K562 (cell line): ENCODE results near the gene SHH. TPM values are rescaled to one million over a fixed set of nuclear protein-coding genes. Genes with fewer than 3 reads are reported as not detected.
A peak's percentile ranks its signal among the peaks of the same experiment; 100 is the strongest.

Source experiments
- ATAC-seq: fragments of 200-7000 bp; cut with Tn5 transposase; 3 replicates; pipeline ENCODE4 v1.9.1; 2020; ENCODE audit warnings: moderate library complexity
- BruUV-seq: library from RNA; stranded (reverse); fragments of 400-500 nt; replicated peaks from 2 replicates; lab custom pipeline; 2021; lab: Mats Ljungman, UMichigan
- CTCF ChIA-PET: fragments of 300-600 bp; formaldehyde crosslinking; extraction: SDS; loops from one replicate; lab custom pipeline; 2021; ENCODE audit warnings: low intra/inter-chr PET ratio; lab: Yijun Ruan, JAX
- POLR2A ChIA-PET: fragments of 300-600, 350-650 bp; sonication (Branson Sonifier 250); formaldehyde crosslinking; extraction: SDS; loops from one replicate; lab custom pipeline; 2021; ENCODE audit warnings: antibody characterized with exemption, inconsistent platforms; lab: Yijun Ruan, JAX
- DNase-seq, 4 experiments: peaks; one replicate each; pipeline versions ENCODE4 v3.0.0 to v3.0.0-alpha.2; 2011 to 2018; ENCODE audit warnings: low spot score in 3 of 4, mixed read lengths in 3 of 4; ENCODE audit errors: extremely low read depth in 1 of 4
- FAIRE-seq: peaks from 2 replicates; lab custom pipeline; 2011; peaks lifted over from hg19 to GRCh38; lab: Jason Lieb, UNC
- H2AFZ ChIP-seq: 2 replicates; pipeline ENCODE4 v1.6.0; 2011; ENCODE audit warnings: low read depth, low read length, control low read depth, inconsistent platforms
- H3K27ac ChIP-seq: fragments of 200-600 bp; 3 replicates; pipeline ENCODE4 v1.8.0; 2011; ENCODE audit warnings: low read depth, mild to moderate bottlenecking, control low read depth, inconsistent platforms, low read length, moderate library complexity, mixed read lengths; ENCODE audit errors: extremely low read depth
- H3K27me3 ChIP-seq, 2 experiments: fragments of 300-600 bp in 1 of 2; 2 replicates in 1 of 2; 3 replicates in 1 of 2; pipeline versions ENCODE4 v1.6.0 to v1.8.0; 2011; ENCODE audit warnings: inconsistent platforms in 2 of 2, low read length in 2 of 2, mild to moderate bottlenecking in 1 of 2, mixed read lengths in 1 of 2, moderate library complexity in 1 of 2; ENCODE audit not compliant: control insufficient read depth in 2 of 2, insufficient read depth in 2 of 2
- H3K36me3 ChIP-seq: fragments of 300-600 bp; 3 replicates; pipeline ENCODE4 v1.8.0; 2011; ENCODE audit warnings: mild to moderate bottlenecking, low read length, inconsistent platforms; ENCODE audit not compliant: control insufficient read depth, insufficient read depth
- H3K4me1 ChIP-seq, 2 experiments: fragments of 200-600 bp in 1 of 2; replicated peaks in 1 of 2; 2 replicates in 1 of 2; 3 replicates in 1 of 2; pipeline versions ENCODE4 v1.5.1 to v1.8.0; 2011; ENCODE audit warnings: inconsistent platforms in 2 of 2, low read length in 2 of 2, mild to moderate bottlenecking in 1 of 2, mixed read lengths in 1 of 2, moderate library complexity in 1 of 2; ENCODE audit not compliant: control insufficient read depth in 2 of 2, insufficient read depth in 2 of 2
- H3K4me2 ChIP-seq: 2 replicates; pipeline ENCODE4 v1.6.1; 2011; ENCODE audit warnings: low read length, control low read depth, inconsistent platforms, mixed read lengths; ENCODE audit not compliant: insufficient read depth
- H3K4me3 ChIP-seq: fragments of 200-600 bp; sonication (generic), shearing (Covaris generic); 2 replicates; pipeline ENCODE4 v1.5.1; 2016; ENCODE audit warnings: control low read depth, inconsistent platforms
- H3K79me2 ChIP-seq: fragments of 200-600 bp; 3 replicates; pipeline ENCODE4 v1.8.0; 2011; ENCODE audit warnings: low read length, inconsistent platforms; ENCODE audit not compliant: control insufficient read depth, insufficient read depth
- H3K9ac ChIP-seq, 2 experiments: 2 replicates each; pipeline versions ENCODE4 v1.6.0 to v1.6.1; 2011; ENCODE audit warnings: low read depth in 2 of 2, low read length in 2 of 2, control low read depth in 1 of 2, inconsistent platforms in 1 of 2, mild to moderate bottlenecking in 1 of 2, mixed read lengths in 1 of 2; ENCODE audit not compliant: insufficient read depth in 1 of 2
- H3K9me1 ChIP-seq: one replicate; pipeline ENCODE4 v1.6.0; 2011; ENCODE audit warnings: inconsistent platforms, mild to moderate bottlenecking, low read length, moderate library complexity; ENCODE audit not compliant: control insufficient read depth, insufficient read depth
- H3K9me3 ChIP-seq: replicated peaks from 2 replicates; pipeline ENCODE4 v1.5.1; 2011; ENCODE audit warnings: low read depth, low read length, inconsistent platforms; ENCODE audit not compliant: control insufficient read depth, insufficient read depth
- H4K20me1 ChIP-seq: replicated peaks from 2 replicates; pipeline ENCODE4 v1.6.1; 2011; ENCODE audit warnings: low read length, inconsistent platforms, mixed read lengths; ENCODE audit not compliant: control insufficient read depth, insufficient read depth
- SMAD3 ChIP-seq: fragments of 450-650 bp; formaldehyde crosslinking; conservative IDR thresholded peaks from 2 replicates; pipeline ENCODE4 v1.4.0; 2020; ENCODE audit warnings: mild to moderate bottlenecking
- SPI1 ChIP-seq: IDR thresholded peaks from 2 replicates; pipeline ENCODE4 v1.6.1; 2011; ENCODE audit warnings: low read depth, low read length, control low read depth, borderline replicate concordance
- WGBS: fragments of 100-300 bp; shearing (Covaris generic); methylation state at CpG from one replicate; pipeline ENCODE4 v1.1.6; 2016; ENCODE audit warnings: low coverage, mixed read lengths; ENCODE audit not compliant: insufficient coverage; ENCODE audit errors: missing lambda C conversion rate; 5-methylcytosine and 5-hydroxymethylcytosine counted together
- in situ Hi-C: fragments of 300-500 bp; cut with MboI; formaldehyde crosslinking; loops from 4 replicates; pipeline ENCODE4 v1.15.0; 2018; ENCODE audit warnings: inconsistent platforms, mixed read lengths
- intact Hi-C: fragments of 100-400 bp; cut with micrococcal nuclease; formaldehyde crosslinking; loops from 2 replicates; pipeline ENCODE4 v1.14.2; 2022
- polyA plus RNA-seq, 8 experiments: library from polyadenylated mRNA; depleted of rRNA in 4 of 8; stranded (reverse) in 5 of 8; unstranded in 3 of 8; fragments of >200 nt; fragmentation: Nextera tagmentation in 2 of 8; fragmentation: Illumina TruSeq in 1 of 8; extraction: Ambion mirVana in 2 of 8; extraction: Trizol in 1 of 8; gene quantifications; 2 replicates each; pipeline versions ENCODE4 v1.2.1 to v1.2.3, GENCODE V29; 2011 to 2014; ENCODE audit warnings: inconsistent platforms in 1 of 8, missing spikeins in 1 of 8
- total RNA-seq, 7 experiments: library from RNA; depleted of rRNA in 6 of 7; stranded (reverse); fragments of >200 nt in 6 of 7; fragmentation: Illumina TruSeq in 2 of 7; extraction: Trizol in 2 of 7; gene quantifications; 2 replicates each; pipeline versions ENCODE4 v1.2.1 to v1.2.3, GENCODE V29; 2011 to 2021; ENCODE audit warnings: low replicate concordance in 1 of 7
- TF ChIP-seq, protein P1 (sequence below), 2 experiments: fragments of 450-650 bp in 1 of 2; sonication (generic) in 1 of 2; formaldehyde crosslinking in 1 of 2; IDR thresholded peaks; 2 replicates each; pipeline versions ENCODE4 v1.7.1 to v1.9.0; 2016 to 2022; ENCODE audit warnings: inconsistent platforms in 1 of 2, mild to moderate bottlenecking in 1 of 2, missing genetic modification reagents in 1 of 2

SHH gene
- total and polyA plus RNA-seq, 9 of the 15 experiments (the other 6 are each of a cell fraction or from before 2014, with no cell fraction given), result 0.09 TPM; not detected in 8

DNA sequence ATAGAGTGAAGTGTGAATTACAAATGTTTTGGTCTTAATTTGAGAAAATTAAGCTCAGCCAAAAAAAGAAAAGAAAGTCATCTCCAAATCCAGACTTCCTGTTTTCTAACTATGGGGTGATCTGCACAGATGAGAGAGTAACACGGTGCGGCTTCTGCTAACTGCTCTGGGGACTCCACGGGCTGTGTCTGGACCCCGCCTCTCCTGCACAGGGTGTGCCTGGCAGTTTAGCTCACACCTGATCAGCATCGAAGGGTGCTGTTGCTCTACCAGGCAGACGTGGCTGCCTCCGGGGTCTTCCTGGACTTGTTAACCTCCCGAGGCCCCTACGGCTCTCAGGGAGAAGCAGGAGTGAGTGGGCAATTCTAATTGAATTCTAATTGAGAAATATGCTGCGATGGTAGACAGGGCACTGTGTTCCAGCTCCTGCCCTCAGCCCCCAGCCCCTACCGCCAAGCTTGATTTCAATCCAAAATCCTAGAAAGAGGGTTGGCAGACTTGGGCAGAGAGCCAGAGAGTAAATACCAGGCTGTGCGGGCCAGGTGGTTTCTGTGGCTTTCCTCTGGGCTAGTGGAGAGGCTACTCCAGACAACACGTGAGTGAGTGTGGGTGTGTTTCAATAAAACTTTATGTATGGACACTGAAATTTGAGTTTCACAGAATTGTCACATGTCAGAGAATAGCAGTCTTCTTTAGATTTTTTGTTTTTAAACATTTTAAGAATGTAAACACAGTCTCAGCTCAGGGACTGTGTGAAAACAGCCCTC lies 13.4 kb downstream of the SHH start:
- ATAC-seq (no peak), FAIRE-seq (peak; percentile 11), DNase-seq (no peak)
- Histone ChIP-seq H3K4me3 (no peak overlapping the region), H3K36me3 (no peaks in the 10 kb centered on the region), H2AFZ (no peak overlapping the region), H3K27me3 (peaks cover 38 to 64% of the 10 kb centered on the region in 2 experiments), H3K27ac (no peak overlapping the region), H3K4me2 (no peak overlapping the region), H4K20me1 (peaks cover 8% of the 10 kb centered on the region), H3K4me1 (peaks cover 0 to 18% of the 10 kb centered on the region in 2 experiments; a peak in 2 of 5 replicates), H3K79me2 (no peaks in the 10 kb centered on the region), H3K9me3 (no peaks in the 10 kb centered on the region), H3K9me1 (no peaks in the 10 kb centered on the region), H3K9ac (no peak overlapping the region)
- POLR2A ChIA-PET, result interaction anchor here (0.6 to 1.2 kb wide), 4 partner anchors 9 to 854 kb away, joined by 3 to 4 read pairs (median 3); no protein-coding TSS in a partner anchor
- 6% methylated on average over 13 of the region's 13 CpGs for WGBS
- intact Hi-C loops (loop anchor here (5.0 kb wide), 3 partner anchors 673 to 1678 kb away; no protein-coding TSS in a partner anchor), in situ Hi-C loops (no loop called here)
- no TSS peak for BruUV-seq
- CTCF ChIA-PET, result no interaction called here
- TF ChIP-seq, protein P1, sequence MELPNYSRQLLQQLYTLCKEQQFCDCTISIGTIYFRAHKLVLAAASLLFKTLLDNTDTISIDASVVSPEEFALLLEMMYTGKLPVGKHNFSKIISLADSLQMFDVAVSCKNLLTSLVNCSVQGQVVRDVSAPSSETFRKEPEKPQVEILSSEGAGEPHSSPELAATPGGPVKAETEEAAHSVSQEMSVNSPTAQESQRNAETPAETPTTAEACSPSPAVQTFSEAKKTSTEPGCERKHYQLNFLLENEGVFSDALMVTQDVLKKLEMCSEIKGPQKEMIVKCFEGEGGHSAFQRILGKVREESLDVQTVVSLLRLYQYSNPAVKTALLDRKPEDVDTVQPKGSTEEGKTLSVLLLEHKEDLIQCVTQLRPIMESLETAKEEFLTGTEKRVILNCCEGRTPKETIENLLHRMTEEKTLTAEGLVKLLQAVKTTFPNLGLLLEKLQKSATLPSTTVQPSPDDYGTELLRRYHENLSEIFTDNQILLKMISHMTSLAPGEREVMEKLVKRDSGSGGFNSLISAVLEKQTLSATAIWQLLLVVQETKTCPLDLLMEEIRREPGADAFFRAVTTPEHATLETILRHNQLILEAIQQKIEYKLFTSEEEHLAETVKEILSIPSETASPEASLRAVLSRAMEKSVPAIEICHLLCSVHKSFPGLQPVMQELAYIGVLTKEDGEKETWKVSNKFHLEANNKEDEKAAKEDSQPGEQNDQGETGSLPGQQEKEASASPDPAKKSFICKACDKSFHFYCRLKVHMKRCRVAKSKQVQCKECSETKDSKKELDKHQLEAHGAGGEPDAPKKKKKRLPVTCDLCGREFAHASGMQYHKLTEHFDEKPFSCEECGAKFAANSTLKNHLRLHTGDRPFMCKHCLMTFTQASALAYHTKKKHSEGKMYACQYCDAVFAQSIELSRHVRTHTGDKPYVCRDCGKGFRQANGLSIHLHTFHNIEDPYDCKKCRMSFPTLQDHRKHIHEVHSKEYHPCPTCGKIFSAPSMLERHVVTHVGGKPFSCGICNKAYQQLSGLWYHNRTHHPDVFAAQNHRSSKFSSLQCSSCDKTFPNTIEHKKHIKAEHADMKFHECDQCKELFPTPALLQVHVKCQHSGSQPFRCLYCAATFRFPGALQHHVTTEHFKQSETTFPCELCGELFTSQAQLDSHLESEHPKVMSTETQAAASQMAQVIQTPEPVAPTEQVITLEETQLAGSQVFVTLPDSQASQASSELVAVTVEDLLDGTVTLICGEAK (IDR thresholded peaks at IDR 0.05), result peak; percentile 82
- TF ChIP-seq, protein P1 (CRISPR knock-in tag; IDR thresholded peaks at IDR 0.05), result peak; percentile 75
- peak; percentile 89 for TF ChIP-seq SPI1
- no peak for TF ChIP-seq SMAD3 (CRISPR knock-in tag)
